Smooth muscle cell (in vitro differentiated cells): ENCODE results near the gene CHGA. TPM values are rescaled to one million over a fixed set of nuclear protein-coding genes. Genes with fewer than 3 reads are reported as not detected.

ENCODE experiments used
- DNase-seq: peaks from one replicate; lab custom pipeline; 2025; ENCODE audit not compliant: unreplicated experiment; lab: John Stamatoyannopoulos, UW
- H2AFZ ChIP-seq: fragments of 200-600 bp; sonication (generic); 2 replicates; pipeline ENCODE4 v1.6.0; 2016; ENCODE audit warnings: antibody characterized with exemption, low read depth, mild to moderate bottlenecking
- H3F3A ChIP-seq: fragments of 200-600 bp; sonication (generic); 2 replicates; pipeline ENCODE4 v1.6.0; 2017; ENCODE audit warnings: antibody characterized with exemption, low read depth
- H3K27ac ChIP-seq: fragments of 200-600 bp; sonication (generic); 2 replicates; pipeline ENCODE4 v1.5.1; 2016; ENCODE audit warnings: low read depth, mild to moderate bottlenecking
- H3K27me3 ChIP-seq: fragments of 200-600 bp; sonication (generic); 2 replicates; pipeline ENCODE4 v1.6.1; 2016; ENCODE audit warnings: low read depth, mild to moderate bottlenecking
- H3K36me3 ChIP-seq: fragments of 200-600 bp; sonication (generic); 2 replicates; pipeline ENCODE4 v1.5.1; 2016; ENCODE audit warnings: low read depth
- H3K4me1 ChIP-seq: fragments of 200-600 bp; sonication (generic); 2 replicates; pipeline ENCODE4 v1.5.1; 2016; ENCODE audit warnings: low read depth
- H3K4me2 ChIP-seq: fragments of 200-600 bp; sonication (generic); 2 replicates; pipeline ENCODE4 v1.6.0; 2016; ENCODE audit warnings: mild to moderate bottlenecking
- H3K4me3 ChIP-seq: fragments of 200-600 bp; sonication (generic); 2 replicates; pipeline ENCODE4 v1.5.1; 2016; ENCODE audit warnings: mild to moderate bottlenecking
- H3K79me2 ChIP-seq: fragments of 200-600 bp; sonication (generic); 2 replicates; pipeline ENCODE4 v1.6.0; 2016; ENCODE audit warnings: low read depth, mild to moderate bottlenecking
- H3K9ac ChIP-seq: fragments of 200-600 bp; sonication (generic); 2 replicates; pipeline ENCODE4 v1.6.0; 2016; ENCODE audit warnings: low read depth
- H3K9me3 ChIP-seq: fragments of 200-600 bp; sonication (generic); replicated peaks from 2 replicates; pipeline ENCODE4 v1.5.1; 2016; ENCODE audit warnings: low read depth
- H4K20me1 ChIP-seq: fragments of 200-600 bp; sonication (generic); 2 replicates; pipeline ENCODE4 v1.6.0; 2016; ENCODE audit warnings: low read depth
- CTCF ChIP-seq: fragments of 200-600 bp; sonication (generic); IDR thresholded peaks from 2 replicates; pipeline ENCODE4 v1.5.1; 2017; ENCODE audit warnings: borderline replicate concordance, mild to moderate bottlenecking, antibody characterized with exemption; ENCODE audit not compliant: insufficient read depth, poor library complexity, severe bottlenecking
- WGBS: methylation state at CpG from one replicate; pipeline ENCODE4 v1.1.7; 2016; ENCODE audit warnings: low lambda C conversion rate; 5-methylcytosine and 5-hydroxymethylcytosine counted together
- polyA plus RNA-seq: library from polyadenylated mRNA; unstranded; fragments of >200 nt; fragmentation: Nextera tagmentation; extraction: Ambion mirVana; gene quantifications from 2 replicates; pipeline ENCODE4 v1.2.1, GENCODE V29; 2016
- total RNA-seq: library from RNA; depleted of rRNA; stranded (reverse); fragments of >200 nt; gene quantifications from 2 replicates; pipeline ENCODE4 v1.2.3, GENCODE V29; 2014

The CHGA gene
- total and polyA plus RNA-seq, 2 experiments from 2014 or later, result not detected

DNA sequence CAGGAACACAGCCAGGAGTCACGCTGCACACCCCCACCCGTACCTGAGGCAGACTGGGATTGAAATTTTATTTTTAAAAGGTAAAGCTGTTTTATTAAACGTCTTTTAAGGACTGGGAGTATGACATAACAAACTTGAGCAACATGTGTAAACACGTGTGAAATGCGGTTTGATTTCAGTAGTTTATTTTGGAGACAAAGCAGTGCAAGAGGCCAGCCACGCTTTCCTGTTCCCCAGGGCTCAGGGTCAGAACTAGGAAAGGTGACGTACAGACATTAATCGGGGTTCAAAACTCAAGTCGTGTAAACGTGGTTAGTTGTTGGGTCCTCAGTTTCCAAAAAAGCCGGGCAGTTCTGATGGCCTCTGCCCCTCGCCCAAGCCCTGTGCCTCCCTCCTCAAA is 16.7 kb downstream of the CHGA start:
- Histone ChIP-seq H3K27ac (no peak overlapping the region), H4K20me1 (no peaks in the 10 kb centered on the region), H2AFZ (no peak overlapping the region), H3K27me3 (no peaks in the 10 kb centered on the region), H3F3A (no peaks in the 10 kb centered on the region), H3K9me3 (no peaks in the 10 kb centered on the region), H3K4me1 (no peaks in the 10 kb centered on the region), H3K79me2 (no peaks in the 10 kb centered on the region), H3K4me2 (no peak overlapping the region), H3K36me3 (no peaks in the 10 kb centered on the region), H3K4me3 (no peak overlapping the region), H3K9ac (no peak overlapping the region)
- 95% methylated on average over 12 of the region's 12 CpGs for WGBS
- no peak for TF ChIP-seq CTCF
- DNase-seq, result no peak

- Histone ChIP-seq H3K4me3 (no peak overlapping the region), H3K4me1 (no peaks in the 10 kb centered on the region), H3K27ac (no peak overlapping the region), H3K27me3 (no peaks in the 10 kb centered on the region), H3K36me3 (no peaks in the 10 kb centered on the region), H3K79me2 (no peaks in the 10 kb centered on the region), H3K4me2 (no peak overlapping the region), H3K9ac (no peak overlapping the region), H3K9me3 (no peaks in the 10 kb centered on the region), H2AFZ (no peak overlapping the region), H3F3A (no peaks in the 10 kb centered on the region), H4K20me1 (no peaks in the 10 kb centered on the region)
- TF ChIP-seq CTCF, result no peak
- DNase-seq, result no peak
- WGBS, result 98% methylated on average over 11 of the region's 11 CpGs
These were observed 17.6 kb downstream of the CHGA start for GRCh38 chr14:92940543-92940942.

- no peaks in the 10 kb centered on the region for H4K20me1 ChIP-seq
- H3K27ac ChIP-seq, result no peak overlapping the region
- H3K36me3 ChIP-seq, result no peaks in the 10 kb centered on the region
- 97% methylated on average over 26 of the region's 30 CpGs for WGBS
- H3K79me2 ChIP-seq, result no peaks in the 10 kb centered on the region
- no peak for TF ChIP-seq CTCF
- no peaks in the 10 kb centered on the region for H3K27me3 ChIP-seq
- H2AFZ ChIP-seq, result no peak overlapping the region
- H3K9me3 ChIP-seq, result no peaks in the 10 kb centered on the region
- H3K4me2 ChIP-seq, result no peak overlapping the region
- H3K4me3 ChIP-seq, result no peak overlapping the region
- H3K9ac ChIP-seq, result no peak overlapping the region
- no peaks in the 10 kb centered on the region for H3F3A ChIP-seq
- no peaks in the 10 kb centered on the region for H3K4me1 ChIP-seq
- no peak for DNase-seq
These were observed 18.6 kb downstream of the CHGA start for GRCh38 chr14:92941531-92941930.

GRCh38 chr14:92942136-92942535 is 19.2 kb downstream of the CHGA start:
- Histone ChIP-seq H3K4me2 (no peak overlapping the region), H3K27ac (no peak overlapping the region), H3K4me1 (no peaks in the 10 kb centered on the region), H3K79me2 (no peaks in the 10 kb centered on the region), H3K4me3 (no peak overlapping the region), H3K9me3 (no peaks in the 10 kb centered on the region), H3K36me3 (no peaks in the 10 kb centered on the region), H2AFZ (no peak overlapping the region), H3F3A (no peaks in the 10 kb centered on the region), H3K27me3 (no peaks in the 10 kb centered on the region), H3K9ac (no peak overlapping the region), H4K20me1 (no peaks in the 10 kb centered on the region)
- no peak for DNase-seq
- no peak for TF ChIP-seq CTCF
- 98% methylated on average over 5 of the region's 5 CpGs for WGBS
